GM12874 (cell line): ENCODE measurements around the gene TP53BP2.

Experiments used
- TF ChIP-seq, protein P1 (sequence below): IDR thresholded peaks from 2 replicates; pipeline ENCODE4 v1.5.1; 2011; ENCODE audit warnings: low read depth, mild to moderate bottlenecking, control low read depth, low read length, moderate library complexity; ENCODE audit not compliant: insufficient read depth

The TP53BP2 gene

DNA sequence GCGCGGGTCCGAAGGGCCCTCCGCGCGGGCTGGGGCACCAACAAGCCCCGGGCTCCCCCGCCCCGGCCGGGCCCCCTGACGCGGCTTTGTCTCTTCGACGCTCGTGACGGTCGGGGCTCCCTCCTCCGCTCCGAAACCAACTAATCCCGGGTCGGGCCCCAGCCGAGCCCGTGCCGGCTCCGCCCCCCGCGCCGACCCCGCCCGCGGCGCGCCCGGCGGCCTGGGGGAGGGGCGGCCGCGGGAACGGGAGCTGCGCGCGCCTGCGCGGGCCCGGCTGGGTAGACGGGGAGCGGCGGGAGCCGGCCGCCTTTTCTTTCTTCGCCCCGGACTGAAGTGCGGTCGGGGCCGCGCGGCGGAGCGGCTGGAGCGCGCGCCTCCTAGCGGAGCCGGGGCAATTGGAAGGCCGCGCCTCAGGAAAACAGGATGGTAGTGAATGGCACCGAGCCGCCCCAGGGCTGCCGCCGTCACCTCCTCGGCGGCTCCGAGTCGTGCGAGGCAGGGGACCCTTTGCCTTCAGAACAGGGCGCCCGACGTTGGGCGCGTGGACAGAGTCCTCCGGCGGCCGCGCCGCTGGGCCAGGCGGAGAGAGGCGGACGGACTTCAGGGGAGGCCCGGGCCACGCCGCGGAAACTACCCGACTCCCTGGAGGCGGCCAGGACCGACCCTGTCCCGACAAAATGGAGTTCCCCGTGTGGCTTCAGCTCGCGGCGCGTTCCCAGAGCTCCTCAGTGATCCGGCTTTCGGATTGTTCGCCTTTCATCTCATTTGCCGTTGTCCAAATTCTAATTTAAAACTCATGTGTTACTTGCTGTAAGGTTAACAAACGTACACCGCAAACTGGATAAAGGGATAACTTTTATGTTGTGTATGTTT, at the start of gene TP53BP2:
Gene TP53BP2, minus strand, starts transcription at position 138 of the 873 bp plus-strand sequence. CDS start 267 bp downstream, outside the sequence.
- TF ChIP-seq, protein P1, sequence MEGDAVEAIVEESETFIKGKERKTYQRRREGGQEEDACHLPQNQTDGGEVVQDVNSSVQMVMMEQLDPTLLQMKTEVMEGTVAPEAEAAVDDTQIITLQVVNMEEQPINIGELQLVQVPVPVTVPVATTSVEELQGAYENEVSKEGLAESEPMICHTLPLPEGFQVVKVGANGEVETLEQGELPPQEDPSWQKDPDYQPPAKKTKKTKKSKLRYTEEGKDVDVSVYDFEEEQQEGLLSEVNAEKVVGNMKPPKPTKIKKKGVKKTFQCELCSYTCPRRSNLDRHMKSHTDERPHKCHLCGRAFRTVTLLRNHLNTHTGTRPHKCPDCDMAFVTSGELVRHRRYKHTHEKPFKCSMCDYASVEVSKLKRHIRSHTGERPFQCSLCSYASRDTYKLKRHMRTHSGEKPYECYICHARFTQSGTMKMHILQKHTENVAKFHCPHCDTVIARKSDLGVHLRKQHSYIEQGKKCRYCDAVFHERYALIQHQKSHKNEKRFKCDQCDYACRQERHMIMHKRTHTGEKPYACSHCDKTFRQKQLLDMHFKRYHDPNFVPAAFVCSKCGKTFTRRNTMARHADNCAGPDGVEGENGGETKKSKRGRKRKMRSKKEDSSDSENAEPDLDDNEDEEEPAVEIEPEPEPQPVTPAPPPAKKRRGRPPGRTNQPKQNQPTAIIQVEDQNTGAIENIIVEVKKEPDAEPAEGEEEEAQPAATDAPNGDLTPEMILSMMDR: peak; percentile 71

- TF ChIP-seq, protein P1: no peak
These were observed 42.1 kb upstream of the TP53BP2 start for GRCh38 chr1:223887747-223888418.

DNA sequence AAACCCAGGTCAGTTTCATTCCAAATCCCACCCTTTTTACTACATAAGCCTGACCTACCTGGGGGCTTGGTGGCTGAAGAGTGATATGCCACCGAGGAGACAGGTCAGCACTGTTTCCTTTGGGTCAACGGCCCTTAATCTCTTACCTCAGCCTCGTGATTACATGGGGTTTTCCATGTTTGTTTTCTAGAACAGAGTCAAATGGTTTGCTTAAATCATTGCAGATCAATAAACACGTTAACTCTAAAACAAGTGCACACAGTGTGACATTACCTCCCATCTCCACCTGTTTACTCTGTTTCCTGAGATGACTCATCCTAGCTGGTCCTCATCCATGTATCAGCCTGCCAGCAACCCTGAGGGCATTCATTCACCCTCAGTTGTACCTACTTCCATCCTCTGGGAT, 40.8 kb upstream of the TP53BP2 start:
- TF ChIP-seq, protein P1: no peak

DNA sequence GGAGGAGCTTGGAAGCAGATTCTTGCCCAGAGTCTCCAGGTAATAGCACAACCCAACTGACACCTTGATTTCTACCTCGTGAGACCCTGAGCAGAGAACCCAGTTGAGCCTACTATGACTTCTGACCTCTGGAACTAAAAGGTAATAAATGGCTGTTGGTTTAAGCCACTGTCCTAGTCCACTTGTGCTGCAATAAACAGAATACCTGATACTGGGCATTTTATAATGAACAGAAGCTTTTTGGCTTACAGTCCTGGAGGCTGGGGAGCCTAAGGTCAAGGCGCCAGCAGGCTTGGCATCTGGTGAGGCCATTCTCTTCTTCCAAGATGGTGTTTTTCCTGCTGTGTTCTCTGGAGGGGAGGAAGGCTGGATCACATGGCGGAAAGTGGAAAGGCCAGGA, 39.9 kb upstream of the TP53BP2 start:
- TF ChIP-seq, protein P1: no peak

GRCh38 chr1:223878598-223879325, 33.0 kb upstream of the TP53BP2 start:
- TF ChIP-seq, protein P1: no peak

DNA sequence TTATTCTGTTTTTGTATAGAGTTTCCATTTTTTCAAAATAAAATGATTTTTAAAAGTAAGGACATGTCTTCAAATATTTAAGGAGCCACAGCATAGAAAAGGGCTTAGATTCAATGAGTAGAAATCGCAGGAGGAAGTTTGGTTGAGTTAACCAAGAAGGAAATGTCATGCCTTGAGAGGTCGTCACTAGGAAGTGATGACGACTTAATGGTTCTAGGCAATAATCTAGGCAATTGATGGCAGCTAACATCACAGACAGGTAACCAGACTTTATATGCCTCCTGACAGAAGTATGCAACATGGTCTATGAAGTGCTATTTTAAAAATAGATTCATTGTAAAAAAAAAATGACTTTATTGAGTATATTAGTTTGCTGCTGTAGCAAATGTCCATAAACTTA, 32.1 kb upstream of the TP53BP2 start:
- TF ChIP-seq, protein P1: no peak

DNA sequence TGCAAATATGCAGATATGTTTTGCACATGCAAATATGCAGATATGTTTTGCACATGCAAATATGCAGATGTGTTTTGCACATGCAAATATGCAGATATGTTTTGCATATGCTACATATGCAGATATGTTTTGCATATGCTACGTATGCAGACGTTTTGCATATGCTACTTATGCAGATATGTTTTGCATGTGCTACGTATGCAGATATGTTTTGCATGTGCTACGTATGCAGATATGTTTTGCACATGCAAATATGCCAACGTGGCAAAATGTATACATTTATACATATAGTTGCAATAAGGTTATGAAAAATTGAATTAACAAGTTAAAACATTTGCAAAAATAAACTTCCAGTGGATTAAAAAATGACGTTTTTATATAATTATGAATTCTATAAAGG, 30.8 kb upstream of the TP53BP2 start:
- TF ChIP-seq, protein P1: no peak
